Endometrial microvascular endothelial cells (primary cell): ENCODE measurements around the gene IMMP2L. TPM values are rescaled to one million over a fixed set of nuclear protein-coding genes. Genes with fewer than 3 reads are reported as not detected.

Source experiments
- in situ Hi-C: cut with HindIII; loops from 2 replicates; pipeline ENCODE4 v1.10.0; 2017; ENCODE audit warnings: low sequenced_read_pairs, low pct_unique_long_range_greater_than_20kb; ENCODE audit errors: inconsistent ontology term
- total RNA-seq: library from RNA; depleted of rRNA; stranded (reverse); fragments of >200 nt; gene quantifications from one replicate; pipeline ENCODE4 v1.2.3, GENCODE V29; 2015; ENCODE audit errors: inconsistent ontology term

IMMP2L gene
- total RNA-seq, 1 donor from 2014 or later: 1.6 TPM

DNA sequence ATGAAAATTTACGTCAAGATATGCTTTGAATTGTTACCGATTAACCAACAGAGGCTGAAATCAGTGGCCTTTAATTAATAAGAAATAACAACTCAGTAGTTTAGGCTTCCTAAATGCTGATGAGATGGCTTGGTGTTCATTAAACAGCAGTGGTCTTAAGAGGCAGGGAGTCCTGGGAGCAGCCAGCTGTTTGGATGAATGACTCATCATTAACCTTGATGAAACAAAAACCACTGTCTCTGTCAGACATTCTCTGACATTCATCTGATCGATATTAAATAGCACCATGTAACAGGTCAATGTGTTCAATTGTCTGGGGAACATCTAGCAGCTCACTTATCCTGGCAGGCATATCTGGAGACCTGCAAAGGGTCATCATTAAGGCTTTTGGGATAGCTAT is 705.6 kb downstream of the IMMP2L start:
- in situ Hi-C loops: no loop called here

DNA sequence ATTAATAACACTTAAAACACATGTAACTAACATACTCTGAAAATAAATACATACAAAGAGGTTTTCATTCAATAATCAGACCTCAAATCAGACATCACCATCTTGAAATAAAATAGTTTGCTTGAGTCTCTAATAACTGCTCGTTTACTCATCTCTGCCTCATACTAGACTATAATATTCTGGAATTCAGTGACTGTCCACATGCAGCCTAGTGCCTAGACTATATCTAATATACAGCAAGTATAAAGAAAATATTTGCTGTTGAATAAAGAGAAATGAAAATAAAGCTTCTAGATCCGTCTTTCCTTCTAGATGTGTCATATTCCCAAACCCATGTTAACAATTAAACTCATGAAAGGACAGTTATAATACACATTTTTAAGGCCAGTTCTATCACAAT is 707.6 kb downstream of the IMMP2L start:
- in situ Hi-C loops: no loop called here

DNA sequence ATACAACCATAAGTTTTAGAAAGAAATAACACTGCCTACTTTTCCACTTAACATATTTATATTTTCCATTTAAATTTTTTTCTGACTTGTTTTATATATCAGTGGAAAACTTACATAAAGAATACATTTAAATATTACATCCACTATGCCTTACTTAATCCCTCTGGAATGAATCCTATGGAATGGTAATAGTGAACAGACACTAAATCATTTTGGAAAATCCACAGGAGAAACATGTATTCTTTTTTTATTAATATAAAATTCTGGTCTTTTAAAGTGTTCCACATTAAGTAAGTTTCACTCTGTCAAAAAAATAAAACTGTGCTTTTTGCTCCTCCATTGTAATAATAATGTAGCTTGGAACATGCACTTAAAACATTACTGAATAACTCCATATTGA is 708.1 kb downstream of the IMMP2L start:
- in situ Hi-C loops: no loop called here

DNA sequence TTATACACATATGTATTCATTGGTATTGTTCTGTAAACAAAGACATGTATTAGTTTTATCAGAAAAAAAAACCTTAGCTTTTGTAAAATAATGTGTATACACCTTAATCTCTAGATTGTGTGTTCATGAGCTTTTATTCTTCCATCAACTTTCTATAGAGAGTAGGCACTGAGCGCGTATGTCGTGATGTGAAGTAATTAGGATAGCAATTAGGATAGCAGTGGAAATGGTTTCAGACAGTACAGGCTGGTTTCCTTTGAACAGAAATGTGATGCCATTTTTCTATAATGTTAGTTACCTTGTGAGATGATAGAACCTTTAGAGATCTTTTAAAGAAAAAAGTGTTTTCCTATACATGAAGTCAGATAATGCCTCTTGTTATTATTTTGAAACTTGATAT is 709.0 kb downstream of the IMMP2L start:
- in situ Hi-C loops: no loop called here

DNA sequence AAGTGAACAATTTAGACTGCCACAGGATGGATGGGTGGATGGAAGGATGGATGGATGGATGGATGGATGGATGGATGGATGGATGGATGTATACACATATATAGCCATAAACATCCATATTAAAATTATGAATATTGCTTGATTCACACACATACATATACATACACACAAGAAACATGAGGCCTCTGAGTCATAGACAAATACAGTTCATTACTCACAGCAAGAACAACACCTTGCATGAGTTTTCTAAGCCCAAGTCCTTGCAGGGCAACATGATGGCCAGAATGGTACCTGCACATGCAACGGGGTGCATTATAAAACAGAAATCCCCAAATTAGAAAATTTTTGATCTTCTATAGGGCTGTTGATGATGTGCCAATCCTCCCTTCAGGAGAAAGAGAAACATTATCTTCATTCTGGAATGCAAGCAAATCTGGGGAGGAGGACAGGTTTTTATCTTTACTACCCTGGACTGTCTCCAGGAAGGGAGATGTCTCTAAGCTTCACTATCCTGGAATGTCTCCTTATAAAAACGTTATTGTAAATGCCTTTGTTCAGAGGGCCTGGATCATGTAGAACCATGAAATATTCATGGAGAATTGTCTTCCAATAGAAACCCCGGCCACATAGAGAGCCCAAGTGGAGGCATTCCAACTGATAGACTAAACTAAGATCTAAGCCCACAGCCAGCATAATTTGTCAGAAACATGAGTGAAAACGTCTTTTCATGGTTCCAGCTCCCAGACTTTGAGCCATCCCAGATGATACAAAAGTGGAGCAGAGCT is 709.9 kb downstream of the IMMP2L start:
- in situ Hi-C loops: no loop called here

DNA sequence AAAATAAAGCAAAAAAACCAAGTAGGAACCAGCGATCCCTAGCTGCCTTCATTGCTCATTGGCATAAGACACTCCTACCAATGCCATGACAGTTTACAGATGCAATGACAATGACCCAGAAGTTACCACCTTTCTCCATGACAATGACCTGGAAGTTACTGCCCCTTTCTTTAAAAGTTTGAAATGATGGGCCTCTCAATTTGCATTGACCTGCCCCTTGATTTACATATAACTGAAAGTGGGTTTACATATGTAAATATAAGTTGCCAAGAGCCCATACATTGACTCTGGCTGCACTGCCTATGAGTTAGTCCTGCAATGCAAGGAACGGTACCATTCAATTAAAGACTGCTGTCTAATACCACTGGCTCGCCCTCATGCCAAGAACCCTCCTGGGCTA is 712.1 kb downstream of the IMMP2L start:
- in situ Hi-C loops: no loop called here

DNA sequence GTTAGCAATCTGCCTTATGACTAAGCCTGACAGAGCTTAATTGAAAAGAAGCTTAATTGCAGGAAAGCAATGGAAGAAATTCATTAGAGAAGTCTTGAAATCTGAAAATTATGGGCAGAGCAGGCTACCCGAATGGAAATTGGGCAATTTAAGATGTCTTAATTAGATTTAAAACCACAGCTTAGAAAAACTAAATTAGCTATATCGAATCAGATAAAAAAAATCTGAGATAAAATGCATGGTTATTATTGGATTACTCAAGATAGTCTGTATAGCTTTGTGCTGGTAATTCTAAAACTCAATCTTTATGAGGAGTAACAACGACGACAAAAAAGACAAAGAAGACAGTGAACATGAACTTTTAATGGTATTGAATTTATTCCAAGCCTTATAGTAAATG is 719.5 kb downstream of the IMMP2L start:
- in situ Hi-C loops: no loop called here

DNA sequence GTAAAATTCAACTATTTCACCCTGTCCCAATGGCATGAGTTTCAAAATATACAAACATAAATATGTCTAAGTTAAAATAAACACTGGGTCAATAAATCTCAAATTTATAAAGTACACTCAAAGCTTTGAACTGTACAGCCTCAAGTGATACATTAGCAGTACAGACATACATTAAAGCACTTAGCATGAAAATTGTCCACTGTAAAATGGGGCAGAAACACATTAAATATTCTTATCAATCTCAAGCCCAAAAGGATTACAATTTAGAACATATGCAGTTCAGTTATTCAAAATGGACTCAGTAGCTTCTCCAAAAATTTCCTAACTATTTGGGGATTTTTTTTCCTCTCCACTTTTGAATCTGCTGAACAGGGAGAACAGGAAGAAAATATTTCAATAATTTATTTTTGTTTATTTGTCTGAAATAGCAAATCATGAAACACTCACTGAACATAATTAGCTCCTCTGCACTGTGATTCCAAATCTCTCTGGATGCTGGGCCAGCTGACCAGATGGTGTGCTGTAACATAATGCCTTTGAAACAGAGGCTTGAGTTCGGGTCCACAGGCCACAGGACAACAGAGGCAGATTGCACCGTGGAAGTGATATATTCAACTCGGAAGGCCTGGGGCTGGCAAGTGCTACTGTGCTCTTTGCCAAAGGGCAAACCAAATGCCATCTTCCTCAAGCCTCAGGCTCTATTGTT is 720.3 kb downstream of the IMMP2L start:
- in situ Hi-C loops: no loop called here

DNA sequence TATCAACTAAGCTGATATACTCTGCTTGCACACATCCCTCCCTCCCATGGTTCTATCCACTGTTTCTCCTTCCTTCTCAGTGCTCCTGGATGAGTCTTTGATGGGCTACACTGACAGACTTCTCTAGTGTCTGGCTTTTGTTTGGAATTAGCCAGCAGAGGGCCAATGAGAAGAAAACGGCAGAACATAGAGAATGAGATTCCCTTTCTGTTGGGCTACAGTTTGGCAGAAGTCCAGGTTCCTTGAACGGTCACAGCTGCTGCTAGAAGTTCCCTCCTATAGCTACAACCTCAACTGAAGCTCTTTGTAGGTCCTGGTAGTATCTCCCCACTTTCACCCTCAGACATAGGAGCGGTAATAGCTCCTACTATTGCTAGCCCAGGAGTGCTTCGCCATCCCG is 722.4 kb downstream of the IMMP2L start:
- in situ Hi-C loops: no loop called here

DNA sequence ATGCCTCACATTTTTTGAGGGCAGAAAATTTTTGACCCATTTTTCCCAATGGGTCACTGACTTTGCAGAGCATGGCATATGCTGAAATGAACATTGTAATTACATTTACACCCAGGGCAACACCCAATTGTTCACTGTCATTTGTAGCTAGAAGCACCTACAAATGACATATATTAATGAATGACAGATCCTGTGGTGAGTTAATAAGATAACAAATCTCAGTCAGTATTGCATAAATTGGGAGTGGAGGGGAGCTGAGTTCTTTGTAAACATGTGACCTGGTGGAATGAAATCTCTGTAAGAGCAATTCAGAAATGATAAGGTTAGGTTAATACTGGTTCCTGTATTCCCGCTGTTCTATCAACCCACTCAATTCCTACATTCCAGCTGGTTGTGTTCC is 726.4 kb downstream of the IMMP2L start:
- in situ Hi-C loops: no loop called here

DNA sequence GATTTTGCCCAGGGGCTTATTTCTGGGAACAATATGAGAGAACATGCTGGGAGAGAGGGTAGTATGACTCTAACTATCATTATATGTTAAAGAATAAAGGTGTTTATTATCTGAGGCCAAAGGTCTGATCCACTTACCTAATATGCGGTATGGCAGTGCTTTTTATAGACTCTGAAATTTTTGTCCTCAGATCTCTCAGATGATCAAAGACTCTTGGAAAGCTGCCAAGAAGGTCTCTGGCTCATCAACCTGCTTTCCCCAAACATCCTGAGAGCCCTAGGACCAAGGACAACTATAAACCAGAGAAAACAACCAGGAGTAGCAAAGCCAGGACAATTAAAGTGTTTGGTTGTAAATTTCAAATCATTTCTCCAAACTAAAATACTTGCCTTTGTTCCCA is 727.1 kb downstream of the IMMP2L start:
- in situ Hi-C loops: no loop called here

DNA sequence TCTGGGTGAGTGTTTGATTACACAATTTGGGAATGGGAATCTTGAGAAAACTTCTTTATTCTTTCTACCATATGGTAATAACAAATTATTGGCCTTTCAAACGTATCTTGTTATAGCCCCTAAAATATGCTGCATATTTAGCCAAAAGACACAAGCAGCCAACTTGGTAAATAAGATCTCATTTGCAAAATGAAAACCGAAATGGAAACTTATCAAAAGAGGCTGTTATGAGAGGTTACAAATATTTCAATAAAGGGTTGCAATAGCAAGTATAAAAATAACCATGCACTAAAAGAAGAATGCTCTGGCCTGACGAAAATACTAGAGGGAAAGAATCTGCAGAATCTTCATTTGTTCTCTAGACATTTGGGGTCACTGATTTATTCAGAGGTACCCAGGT is 730.9 kb downstream of the IMMP2L start:
- in situ Hi-C loops: no loop called here

DNA sequence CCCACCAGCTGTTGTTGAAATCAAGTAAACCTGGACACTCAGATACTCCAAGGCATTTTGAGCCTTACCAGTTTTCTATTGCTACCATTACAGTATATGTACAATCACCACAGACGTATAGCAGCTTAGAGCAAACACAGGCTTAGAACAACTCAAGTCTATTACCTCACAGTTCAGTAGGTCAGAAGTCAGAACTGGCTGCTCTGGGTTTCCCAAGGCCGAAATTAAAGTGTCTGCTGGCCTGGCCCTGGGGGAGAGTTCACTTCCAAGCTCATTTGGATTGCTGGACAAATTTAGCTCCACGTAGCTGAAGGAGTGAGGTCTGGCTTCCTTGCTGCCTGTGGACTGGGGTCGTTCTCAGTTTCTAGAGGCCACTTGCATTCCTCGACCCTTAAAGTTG is 731.5 kb downstream of the IMMP2L start:
- in situ Hi-C loops: no loop called here

DNA sequence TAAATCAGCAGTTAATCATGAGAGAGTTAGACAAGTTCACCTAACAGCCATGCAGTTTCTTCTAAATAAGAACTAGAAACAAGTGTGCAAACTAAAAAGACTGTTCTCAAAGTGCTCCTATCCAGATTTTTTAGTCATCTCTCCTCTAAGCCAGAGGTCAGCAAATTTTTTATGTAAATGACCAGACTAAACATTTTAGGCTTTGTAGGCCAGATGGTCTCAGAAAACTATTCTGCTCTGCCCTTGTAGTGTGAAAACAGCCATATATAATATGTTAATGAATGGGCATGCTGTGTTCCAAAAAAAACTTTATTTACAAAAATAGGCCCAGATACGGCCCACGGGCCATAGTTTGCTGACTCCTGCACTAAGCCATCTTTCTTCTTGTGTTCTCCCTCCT is 734.4 kb downstream of the IMMP2L start:
- in situ Hi-C loops: no loop called here

DNA sequence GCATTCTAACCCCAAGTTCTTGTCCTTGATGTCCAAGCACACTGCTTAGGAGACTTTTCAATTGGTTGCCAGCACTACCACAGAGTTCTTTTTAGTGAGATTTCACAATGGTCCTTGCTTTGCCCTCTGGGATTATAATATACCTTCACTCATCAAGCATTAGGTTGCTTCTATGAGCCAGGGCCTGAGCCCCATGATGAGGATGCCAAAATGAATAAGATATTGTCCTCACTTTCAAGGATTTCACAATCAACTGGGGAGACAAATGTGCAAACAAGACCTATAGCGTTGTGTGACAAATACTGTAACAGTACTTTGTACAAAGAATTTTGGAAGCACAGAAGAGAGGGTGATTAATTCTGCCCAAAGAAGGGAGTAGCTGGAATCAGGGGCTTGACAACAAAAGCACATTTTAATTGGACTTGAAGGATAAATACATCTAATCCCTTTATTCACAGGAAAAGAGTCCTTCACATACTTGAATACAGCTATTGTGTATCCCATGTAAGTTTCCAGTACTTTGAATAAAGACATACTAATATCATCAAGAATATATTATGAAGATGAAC is 734.9 kb downstream of the IMMP2L start:
- in situ Hi-C loops: no loop called here

DNA sequence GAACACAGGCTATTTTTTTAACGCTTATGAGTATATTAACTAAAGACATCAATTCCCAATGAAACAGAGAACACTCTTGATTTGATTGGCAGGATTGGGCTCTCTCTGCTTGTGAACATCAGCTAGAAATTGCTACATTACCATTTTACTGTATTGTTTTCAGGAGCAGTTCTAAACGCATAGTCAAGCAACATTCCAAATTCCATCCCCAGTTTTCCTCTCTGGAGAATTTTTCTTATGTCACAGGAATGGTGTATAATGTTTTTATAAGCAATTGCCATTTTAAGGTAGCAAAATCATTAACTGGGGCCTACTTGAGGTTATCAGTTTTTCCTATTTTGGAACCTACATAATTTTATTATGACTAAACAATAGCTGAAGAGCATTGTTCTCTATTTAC is 748.3 kb downstream of the IMMP2L start:
- in situ Hi-C loops: no loop called here

DNA sequence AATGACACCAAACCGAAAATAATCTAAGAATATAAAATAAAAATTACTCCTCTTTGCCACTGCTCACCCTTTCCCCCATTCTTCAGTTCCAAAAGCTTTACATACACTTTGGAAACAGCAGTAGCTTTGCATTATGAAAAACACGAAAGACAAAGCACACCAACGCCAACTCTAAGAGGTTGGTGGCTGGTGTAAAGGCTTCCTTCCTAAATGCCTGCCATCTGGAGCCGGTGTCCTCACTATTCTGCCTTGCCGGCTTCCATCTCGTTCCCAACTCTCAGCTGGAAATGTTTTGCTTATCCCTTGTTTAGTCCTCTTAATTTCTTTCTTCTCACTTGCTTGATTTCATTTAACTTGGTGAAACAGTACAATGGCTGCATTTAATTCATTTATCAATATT is 752.5 kb downstream of the IMMP2L start:
- in situ Hi-C loops: no loop called here

DNA sequence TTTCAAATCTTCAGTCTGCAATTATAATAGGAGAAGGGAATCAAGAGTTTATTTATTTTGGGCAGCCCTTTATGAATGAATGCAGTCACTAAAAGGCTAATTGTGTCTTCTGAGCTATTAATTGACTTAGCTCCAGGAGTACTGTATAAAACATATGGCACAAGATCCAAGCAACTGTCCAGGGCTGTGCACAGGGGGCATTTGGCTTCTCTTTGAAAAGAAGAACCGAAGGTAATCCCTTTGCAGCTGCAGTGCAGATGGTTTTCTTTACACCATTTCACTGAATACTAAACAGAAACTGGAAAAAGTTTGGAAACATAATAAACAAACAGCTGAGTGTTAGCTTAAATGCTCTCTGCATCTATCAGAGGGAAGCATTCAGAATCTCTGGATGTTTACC is 753.9 kb downstream of the IMMP2L start:
- in situ Hi-C loops: no loop called here

DNA sequence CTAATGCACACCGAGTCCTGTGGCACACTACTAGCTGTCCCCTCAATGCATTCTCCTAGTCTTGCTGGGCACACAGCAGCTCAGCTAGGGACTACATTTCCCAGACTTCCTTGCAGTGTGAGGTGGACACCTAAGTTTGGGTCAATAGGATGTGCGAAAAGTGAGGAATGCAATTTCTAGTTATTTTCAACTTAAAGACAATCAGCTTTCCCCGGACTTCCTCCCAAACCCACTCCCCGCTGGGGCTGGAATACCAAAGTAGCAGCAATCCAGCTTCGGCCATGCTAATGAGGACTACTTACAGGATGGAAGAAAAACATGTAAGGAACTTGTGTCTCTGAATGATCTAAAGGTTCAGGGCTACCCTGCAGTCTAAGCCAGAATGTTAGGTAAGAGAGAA is 757.8 kb downstream of the IMMP2L start:
- in situ Hi-C loops: no loop called here

DNA sequence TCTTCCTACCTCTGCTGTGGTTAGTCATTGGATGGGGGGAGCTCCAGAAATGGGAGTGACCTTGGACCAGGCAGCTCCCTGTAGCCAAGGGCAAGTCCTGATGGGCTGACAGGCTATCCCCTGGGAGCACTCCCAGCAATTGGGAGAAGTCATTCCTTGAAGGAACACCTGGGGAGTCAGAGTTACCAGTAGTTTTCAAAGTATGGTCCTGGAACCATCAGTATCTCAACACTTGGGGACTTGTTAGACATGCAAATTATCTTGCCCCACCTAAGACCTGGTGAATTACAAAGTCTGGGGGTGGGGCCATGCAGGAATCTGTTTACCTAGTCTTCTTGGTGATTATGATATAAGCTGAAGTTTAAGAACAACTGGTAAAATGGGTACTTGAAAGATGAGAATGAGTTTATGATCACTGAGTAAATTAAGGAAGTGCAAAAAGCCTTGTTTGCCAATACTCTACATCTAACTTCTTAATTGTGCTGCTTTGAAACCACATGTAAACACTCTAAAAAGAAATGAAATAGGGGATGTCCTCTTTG is 758.6 kb downstream of the IMMP2L start:
- in situ Hi-C loops: no loop called here
